Measurements from ENCODE around the gene TEX9.
A peak's percentile ranks its signal among the peaks of the same experiment; 100 is the strongest.
"Not testable (repeated sequence)": the region's sequence is repeated elsewhere in the genome, so short reads cannot be mapped to it uniquely, and the experiment has no call there.

Gene TEX9

GRCh38 chr15:56383010-56383409, 17.8 kb downstream of the TEX9 start:
- ATAC-seq (replicated peaks): no peak
- no peak overlapping the region for H3K4me3 Mint-ChIP-seq
- H3K9me3 Mint-ChIP-seq: peaks cover 12 to 20% of the 10 kb centered on the region in 2 donors
- no peak for DNase-seq
- no peaks in the 10 kb centered on the region for H3K4me1 Mint-ChIP-seq
- H3K36me3 Mint-ChIP-seq: peaks cover 6 to 29% of the 10 kb centered on the region in 2 donors
- H3K27me3 Mint-ChIP-seq: peaks cover 0 to 8% of the 10 kb centered on the region in 2 donors
- H3K27ac Mint-ChIP-seq: no peak overlapping the region

- DNase-seq: no peak
- Mint-ChIP-seq H3K27me3 (no peaks in the 10 kb centered on the region), H3K36me3 (peaks cover 3 to 9% of the 10 kb centered on the region in 2 donors), H3K27ac (no peak overlapping the region), H3K4me1 (no peaks in the 10 kb centered on the region), H3K4me3 (no peak overlapping the region), H3K9me3 (peaks cover 2 to 3% of the 10 kb centered on the region in 2 donors)
- ATAC-seq (replicated peaks): no peak
Measured at GRCh38 chr15:56385908-56386307, 20.7 kb downstream of the TEX9 start.

GRCh38 chr15:56390739-56391267, 25.6 kb downstream of the TEX9 start:
- no peaks in the 10 kb centered on the region for H3K27me3 Mint-ChIP-seq
- peaks cover 0 to 2% of the 10 kb centered on the region in 2 donors for H3K9me3 Mint-ChIP-seq
- H3K27ac Mint-ChIP-seq: no peak overlapping the region
- H3K4me3 Mint-ChIP-seq: no peak overlapping the region
- ATAC-seq (replicated peaks) (no peak), DNase-seq (no peak)
- H3K4me1 Mint-ChIP-seq: no peaks in the 10 kb centered on the region
- peaks cover 0 to 8% of the 10 kb centered on the region in 2 donors for H3K36me3 Mint-ChIP-seq

- ATAC-seq (replicated peaks): no peak
- H3K27ac Mint-ChIP-seq: no peak overlapping the region
Measured at GRCh38 chr15:56393277-56393676, 28.1 kb downstream of the TEX9 start.

GRCh38 chr15:56394909-56395308, 29.7 kb downstream of the TEX9 start:
- no peak for DNase-seq
- H3K4me1 Mint-ChIP-seq: no peaks in the 10 kb centered on the region
- no peak overlapping the region for H3K27ac Mint-ChIP-seq

More at GRCh38 chr15:56393277-56393676, 28.1 kb downstream of the TEX9 start:
- no peaks in the 10 kb centered on the region for H3K27me3 Mint-ChIP-seq
- no peak overlapping the region for H3K4me3 Mint-ChIP-seq
- peaks cover 10 to 20% of the 10 kb centered on the region in 2 donors for H3K36me3 Mint-ChIP-seq
- H3K4me1 Mint-ChIP-seq: no peaks in the 10 kb centered on the region
- DNase-seq: no peak
- peaks cover 0 to 10% of the 10 kb centered on the region in 2 donors for H3K9me3 Mint-ChIP-seq

GRCh38 chr15:56397325-56397724, 32.1 kb downstream of the TEX9 start:
- H3K36me3 Mint-ChIP-seq: peaks cover 13 to 30% of the 10 kb centered on the region in 2 donors
- H3K27me3 Mint-ChIP-seq: not testable (repeated sequence)

More at GRCh38 chr15:56394909-56395308, 29.7 kb downstream of the TEX9 start:
- H3K9me3 Mint-ChIP-seq: peaks cover 0 to 12% of the 10 kb centered on the region in 2 donors
- no peak overlapping the region for H3K4me3 Mint-ChIP-seq
- no peaks in the 10 kb centered on the region for H3K27me3 Mint-ChIP-seq
- ATAC-seq (replicated peaks): no peak
- H3K36me3 Mint-ChIP-seq: peaks cover 12 to 28% of the 10 kb centered on the region in 2 donors

GRCh38 chr15:56399209-56399608, 34.0 kb downstream of the TEX9 start:
- Mint-ChIP-seq H3K36me3 (peaks cover 13 to 30% of the 10 kb centered on the region in 2 donors), H3K9me3 (peaks cover 12 to 19% of the 10 kb centered on the region in 2 donors)
- not testable (repeated sequence) for H3K27me3 Mint-ChIP-seq; H3K4me1 Mint-ChIP-seq; H3K4me3 Mint-ChIP-seq; DNase-seq; H3K27ac Mint-ChIP-seq; ATAC-seq (replicated peaks)

More at GRCh38 chr15:56397325-56397724, 32.1 kb downstream of the TEX9 start:
- DNase-seq; ATAC-seq (replicated peaks); H3K4me3 Mint-ChIP-seq; H3K27ac Mint-ChIP-seq; H3K4me1 Mint-ChIP-seq: not testable (repeated sequence)
- H3K9me3 Mint-ChIP-seq: peaks cover 8 to 12% of the 10 kb centered on the region in 2 donors

- Mint-ChIP-seq H3K9me3 (peaks cover 0 to 3% of the 10 kb centered on the region in 2 donors), H3K27me3 (no peaks in the 10 kb centered on the region)
- no peak for ATAC-seq (replicated peaks)
Measured at GRCh38 chr15:56410721-56411120, 45.5 kb downstream of the TEX9 start.

GRCh38 chr15:56411122-56411749, 46.0 kb downstream of the TEX9 start:
- no peak overlapping the region for H3K27ac Mint-ChIP-seq
- peaks cover 0 to 5% of the 10 kb centered on the region in 2 donors for H3K36me3 Mint-ChIP-seq
- peaks cover 0 to 3% of the 10 kb centered on the region in 2 donors for H3K9me3 Mint-ChIP-seq
- no peak for DNase-seq
- H3K27me3 Mint-ChIP-seq: no peaks in the 10 kb centered on the region
- no peak overlapping the region for H3K4me3 Mint-ChIP-seq
- no peak for ATAC-seq (replicated peaks)
- peaks cover 9 to 14% of the 10 kb centered on the region in 2 donors for H3K4me1 Mint-ChIP-seq

More at GRCh38 chr15:56410721-56411120, 45.5 kb downstream of the TEX9 start:
- peaks cover 0 to 5% of the 10 kb centered on the region in 2 donors for H3K36me3 Mint-ChIP-seq
- peak overlapping the region; percentile 57 for H3K27ac Mint-ChIP-seq
- H3K4me3 Mint-ChIP-seq: no peak overlapping the region
- no peak for DNase-seq
- H3K4me1 Mint-ChIP-seq: peaks cover 9 to 14% of the 10 kb centered on the region in 2 donors

- H3K27me3 Mint-ChIP-seq; DNase-seq; ATAC-seq (replicated peaks); H3K9me3 Mint-ChIP-seq; H3K27ac Mint-ChIP-seq; H3K4me3 Mint-ChIP-seq: not testable (repeated sequence)
- Mint-ChIP-seq H3K4me1 (peaks cover 9 to 14% of the 10 kb centered on the region in 2 donors), H3K36me3 (peaks cover 0 to 11% of the 10 kb centered on the region in 2 donors)
Measured at GRCh38 chr15:56413114-56413733, 48.0 kb downstream of the TEX9 start.

GRCh38 chr15:56425276-56425675, 60.0 kb downstream of the TEX9 start:
- Mint-ChIP-seq H3K27me3 (no peaks in the 10 kb centered on the region), H3K4me1 (no peaks in the 10 kb centered on the region), H3K4me3 (no peak overlapping the region), H3K36me3 (peaks cover 10 to 23% of the 10 kb centered on the region in 2 donors), H3K9me3 (peaks cover 4 to 9% of the 10 kb centered on the region in 2 donors), H3K27ac (no peak overlapping the region)
- no peak for DNase-seq
- no peak for ATAC-seq (replicated peaks)

GRCh38 chr15:56425976-56426375, 60.8 kb downstream of the TEX9 start:
- no peak overlapping the region for H3K27ac Mint-ChIP-seq
- ATAC-seq (replicated peaks) (no peak), DNase-seq (no peak)
- H3K9me3 Mint-ChIP-seq: peaks cover 4 to 9% of the 10 kb centered on the region in 2 donors
- peaks cover 10 to 23% of the 10 kb centered on the region in 2 donors for H3K36me3 Mint-ChIP-seq
- H3K27me3 Mint-ChIP-seq: no peaks in the 10 kb centered on the region
- H3K4me3 Mint-ChIP-seq: no peak overlapping the region
- H3K4me1 Mint-ChIP-seq: no peaks in the 10 kb centered on the region

- Mint-ChIP-seq H3K4me3 (no peak overlapping the region), H3K9me3 (peaks cover 4 to 8% of the 10 kb centered on the region in 2 donors), H3K4me1 (no peaks in the 10 kb centered on the region), H3K27me3 (no peaks in the 10 kb centered on the region), H3K27ac (no peak overlapping the region), H3K36me3 (peaks cover 8 to 19% of the 10 kb centered on the region in 2 donors)
- ATAC-seq (replicated peaks): peak; percentile 43 to 53
- no peak for DNase-seq
Measured at GRCh38 chr15:56428821-56429458, 63.7 kb downstream of the TEX9 start.

- Mint-ChIP-seq H3K4me1 (no peaks in the 10 kb centered on the region), H3K4me3 (no peak overlapping the region), H3K27ac (no peak overlapping the region), H3K36me3 (peaks cover 4 to 9% of the 10 kb centered on the region in 2 donors), H3K9me3 (peaks cover 0 to 3% of the 10 kb centered on the region in 2 donors), H3K27me3 (no peaks in the 10 kb centered on the region)
- no peak for ATAC-seq (replicated peaks)
- no peak for DNase-seq
Measured at GRCh38 chr15:56432304-56432703, 67.1 kb downstream of the TEX9 start.
